SJSA1 (cell line): Measurements from ENCODE around the gene IER3IP1. TPM values are rescaled to one million over a fixed set of nuclear protein-coding genes. Genes with fewer than 3 reads are reported as not detected.

ENCODE experiments used
- total RNA-seq: library from RNA; depleted of rRNA; stranded (reverse); fragments of >200 nt; shearing (Covaris generic); gene quantifications from 2 replicates; pipeline ENCODE4 v1.2.3, GENCODE V29; 2014; rRNA removed

IER3IP1 gene
- total RNA-seq, 1 experiment from 2014 or later = 45.3 TPM

Other genes starting within 250 kb of the IER3IP1 start
- not detected in 2 replicates for gene ELOA2, start 140.7 kb downstream of the IER3IP1 start, total RNA-seq
- 14.3 and 17.4 TPM in 2 replicates for gene HDHD2, start 25.9 kb downstream of the IER3IP1 start, total RNA-seq
- not detected in 2 replicates for gene SKOR2, start 75.3 kb upstream of the IER3IP1 start, total RNA-seq